ENCODE measurements around the gene ATG14. TPM values are rescaled to one million over a fixed set of nuclear protein-coding genes. Genes with fewer than 3 reads are reported as not detected.
A peak's percentile ranks its signal among the peaks of the same experiment; 100 is the strongest.

ATG14 gene
- total and polyA plus RNA-seq, 3 donors from 2014 or later = 18.0 to 28.4 (median 23.5) TPM

DNA sequence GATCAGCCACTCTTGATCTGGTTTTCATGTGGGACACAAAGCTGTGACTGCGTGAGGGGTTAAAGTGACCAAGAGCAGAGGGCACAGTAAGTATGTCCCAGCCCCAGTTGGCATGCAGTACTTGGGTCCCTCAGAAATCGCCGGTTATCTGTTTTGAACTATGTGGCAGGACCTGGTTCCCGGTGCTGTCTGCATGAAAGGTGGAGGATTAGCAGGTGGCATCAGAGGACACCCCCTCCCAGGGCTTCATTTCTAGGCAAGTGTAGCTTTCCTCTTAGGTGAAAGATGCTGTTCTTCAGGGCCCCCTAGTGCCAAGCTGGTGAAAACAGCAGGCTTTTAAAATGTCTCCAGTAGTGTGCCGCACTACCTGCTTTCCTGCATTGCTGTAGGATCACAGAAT, 57.1 kb downstream of the ATG14 start:
- intact Hi-C loops (cut with DNase I; ENCODE audit: low total_unique reads) = no loop called here

DNA sequence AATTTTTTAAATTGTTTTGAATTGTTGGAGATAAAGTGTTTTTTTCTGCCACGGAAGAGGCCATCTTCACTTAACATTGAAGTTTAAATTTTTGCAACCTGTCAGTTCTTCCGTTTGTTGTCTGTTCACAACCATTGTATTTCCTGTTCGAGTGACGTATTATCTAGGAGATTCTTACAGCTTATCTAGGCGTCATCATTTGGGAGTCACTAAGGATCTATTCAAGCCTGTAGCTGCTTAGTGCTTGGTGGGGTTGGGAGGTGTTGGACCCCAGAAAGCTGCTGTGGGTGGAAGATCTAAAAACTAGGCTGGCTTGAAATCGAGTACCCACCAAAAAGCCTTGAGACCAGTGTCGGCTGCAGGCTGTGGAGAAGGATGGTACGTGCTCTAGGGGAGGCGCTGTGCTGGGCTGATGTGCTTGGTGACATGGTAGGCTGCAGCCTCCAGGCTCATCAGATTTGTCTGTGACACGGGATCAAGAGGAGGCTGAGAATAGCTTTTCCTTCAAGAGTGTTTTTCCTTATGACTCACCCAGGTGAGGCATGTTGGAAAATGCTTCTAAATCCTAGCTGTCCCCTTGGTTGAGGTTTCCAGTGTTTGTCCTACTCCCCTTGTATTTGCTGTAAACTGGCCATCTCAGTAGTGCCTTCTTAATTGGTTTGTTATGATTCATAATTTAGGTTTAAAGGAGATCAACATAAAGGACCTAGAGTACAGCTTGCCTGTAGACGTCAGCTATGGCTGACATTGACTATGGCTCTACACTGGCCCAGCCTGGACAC, 57.8 kb downstream of the ATG14 start:
- intact Hi-C loops (cut with DNase I; ENCODE audit: low total_unique reads) = no loop called here

More for the DNA sequence above, 57.1 kb downstream of the ATG14 start:
- Histone ChIP-seq H3K4me1 (no peaks in the 10 kb centered on the region), H3K27me3 (no peaks in the 10 kb centered on the region), H3K36me3 (ENCODE audit: low read depth, missing control alignments) (no peaks in the 10 kb centered on the region), H3K4me3 (no peak overlapping the region), H3K27ac (no peak overlapping the region), H3K9me3 (no peaks in the 10 kb centered on the region)
- peak; percentile 73 for DNase-seq
- TF ChIP-seq POLR2A (IDR thresholded peaks at IDR 0.05) (no peak), CTCF (IDR thresholded peaks at IDR 0.05) (peak; percentile 36 to 57 (median 45))
- 60 to 72% methylated on average over 4 to 5 of the region's 5 CpGs for WGBS, 2 donors

DNA sequence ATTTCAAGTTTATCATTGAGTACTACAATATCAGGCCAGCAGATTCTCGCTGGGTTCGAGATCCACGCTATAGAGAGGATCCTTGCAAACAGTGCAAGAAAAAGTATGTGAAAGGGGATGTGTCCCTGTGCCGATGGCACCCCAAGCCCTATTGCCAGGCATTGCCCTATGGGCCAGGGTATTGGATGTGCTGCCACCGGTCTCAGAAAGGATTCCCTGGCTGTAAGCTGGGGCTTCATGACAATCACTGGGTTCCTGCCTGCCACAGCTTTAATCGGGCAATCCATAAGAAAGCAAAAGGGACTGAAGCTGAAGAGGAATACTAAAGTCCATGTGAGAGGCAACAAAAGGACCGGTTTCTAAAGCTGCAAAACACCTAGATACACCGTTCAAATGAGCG, 59.4 kb downstream of the ATG14 start:
- no peak overlapping the region for H3K27ac ChIP-seq
- H3K4me3 ChIP-seq = no peak overlapping the region
- TF ChIP-seq CTCF (IDR thresholded peaks at IDR 0.05) (no peak), POLR2A (IDR thresholded peaks at IDR 0.05) (no peak)
- no peaks in the 10 kb centered on the region for H3K4me1 ChIP-seq
- intact Hi-C loops (cut with DNase I; ENCODE audit: low total_unique reads) = no loop called here
- no peaks in the 10 kb centered on the region for H3K9me3 ChIP-seq
- no peaks in the 10 kb centered on the region for H3K27me3 ChIP-seq
- DNase-seq = no peak
- no peaks in the 10 kb centered on the region for H3K36me3 ChIP-seq (ENCODE audit: low read depth, missing control alignments)
- 93 to 96% methylated on average over 9 of the region's 9 CpGs for whole genome bisulfite sequencing, 2 donors

More for the DNA sequence above, 57.8 kb downstream of the ATG14 start:
- 77 to 84% methylated on average over 11 of the region's 11 CpGs for WGBS, 2 donors
- H3K4me1 ChIP-seq = no peaks in the 10 kb centered on the region
- TF ChIP-seq POLR2A (IDR thresholded peaks at IDR 0.05) = no peak
- TF ChIP-seq CTCF (IDR thresholded peaks at IDR 0.05) = no peak
- H3K36me3 ChIP-seq (ENCODE audit: low read depth, missing control alignments) = no peaks in the 10 kb centered on the region
- no peak for DNase-seq
- H3K9me3 ChIP-seq = no peaks in the 10 kb centered on the region
- no peak overlapping the region for H3K4me3 ChIP-seq
- H3K27me3 ChIP-seq = no peaks in the 10 kb centered on the region
- H3K27ac ChIP-seq = peak overlapping the region in 1 of 2 donors; percentile 39

DNA sequence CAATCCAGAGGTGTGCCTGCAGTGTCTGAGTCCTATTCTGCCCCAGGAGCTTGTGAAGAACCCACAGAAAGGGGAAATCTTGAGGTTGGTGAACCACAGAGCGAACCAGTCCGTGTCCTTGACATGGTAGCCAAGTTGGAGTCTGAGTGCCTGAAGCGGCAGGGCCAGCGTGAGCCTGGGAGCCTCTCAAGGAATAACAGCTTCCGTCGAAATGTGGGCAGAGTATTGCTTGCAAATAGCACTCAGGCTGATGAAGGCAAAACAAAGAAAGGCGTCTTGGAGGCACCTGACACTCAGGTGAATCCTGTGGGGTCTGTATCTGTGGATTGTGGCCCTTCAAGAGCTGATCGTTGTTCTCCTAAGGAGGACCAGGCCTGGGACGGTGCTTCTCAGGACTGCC, 60.5 kb downstream of the ATG14 start:
- no peaks in the 10 kb centered on the region for H3K36me3 ChIP-seq (ENCODE audit: low read depth, missing control alignments)
- no peak for DNase-seq
- intact Hi-C loops (cut with DNase I; ENCODE audit: low total_unique reads) = no loop called here
- H3K27me3 ChIP-seq = no peaks in the 10 kb centered on the region
- no peak overlapping the region for H3K4me3 ChIP-seq
- H3K27ac ChIP-seq = no peak overlapping the region
- H3K9me3 ChIP-seq = no peaks in the 10 kb centered on the region
- no peak for TF ChIP-seq POLR2A (IDR thresholded peaks at IDR 0.05)
- TF ChIP-seq CTCF (IDR thresholded peaks at IDR 0.05) = no peak
- H3K4me1 ChIP-seq = peaks cover 9% of the 10 kb centered on the region
- WGBS, 2 donors = 88 to 89% methylated on average over 9 of the region's 9 CpGs

- H3K27ac ChIP-seq = no peak overlapping the region
- H3K4me3 ChIP-seq = no peak overlapping the region
- no peak for DNase-seq
- no peaks in the 10 kb centered on the region for H3K9me3 ChIP-seq
- TF ChIP-seq POLR2A (IDR thresholded peaks at IDR 0.05) (no peak), CTCF (IDR thresholded peaks at IDR 0.05) (no peak)
- 94 to 97% methylated on average over 4 of the region's 4 CpGs for WGBS, 2 donors
- H3K4me1 ChIP-seq = peaks cover 9% of the 10 kb centered on the region
- no peaks in the 10 kb centered on the region for H3K27me3 ChIP-seq
- intact Hi-C loops (cut with DNase I; ENCODE audit: low total_unique reads) = no loop called here
- H3K36me3 ChIP-seq (ENCODE audit: low read depth, missing control alignments) = no peaks in the 10 kb centered on the region
Measured at GRCh38 chr14:55350461-55350860, 61.2 kb downstream of the ATG14 start.

All from testis (tissue), 3 donors.